C4-2B (cell line): ENCODE measurements around the gene ADAP1.

Experiments
- ZFX ChIP-seq: fragments of 450-650 bp; IDR thresholded peaks from 2 replicates; pipeline ENCODE4 v1.6.1; 2017
- TF ChIP-seq, protein P1 (sequence below): fragments of 450-650 bp; conservative IDR thresholded peaks from 2 replicates; pipeline ENCODE4 v1.5.1; 2017; ENCODE audit warnings: mild to moderate bottlenecking

DNA sequence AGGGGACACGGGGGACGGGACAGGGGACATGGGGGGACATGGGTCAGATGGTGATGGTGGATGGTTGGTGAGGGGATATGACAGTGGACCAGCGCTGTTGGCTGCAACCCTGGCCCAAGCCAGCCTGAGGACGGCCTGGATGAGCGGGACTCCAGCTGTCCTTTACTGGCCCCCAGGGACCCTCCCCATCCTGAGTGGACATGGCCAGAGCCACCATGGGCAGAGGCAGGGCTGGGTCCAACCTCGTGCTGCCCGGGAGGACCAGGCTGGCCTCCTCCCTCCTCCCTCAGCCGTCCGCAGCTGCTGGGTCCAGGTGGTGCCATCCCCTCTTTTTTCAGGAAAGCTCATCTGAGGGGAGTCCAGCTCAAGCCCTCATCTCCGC is 47.7 kb downstream of the ADAP1 start:
- TF ChIP-seq, protein P1, sequence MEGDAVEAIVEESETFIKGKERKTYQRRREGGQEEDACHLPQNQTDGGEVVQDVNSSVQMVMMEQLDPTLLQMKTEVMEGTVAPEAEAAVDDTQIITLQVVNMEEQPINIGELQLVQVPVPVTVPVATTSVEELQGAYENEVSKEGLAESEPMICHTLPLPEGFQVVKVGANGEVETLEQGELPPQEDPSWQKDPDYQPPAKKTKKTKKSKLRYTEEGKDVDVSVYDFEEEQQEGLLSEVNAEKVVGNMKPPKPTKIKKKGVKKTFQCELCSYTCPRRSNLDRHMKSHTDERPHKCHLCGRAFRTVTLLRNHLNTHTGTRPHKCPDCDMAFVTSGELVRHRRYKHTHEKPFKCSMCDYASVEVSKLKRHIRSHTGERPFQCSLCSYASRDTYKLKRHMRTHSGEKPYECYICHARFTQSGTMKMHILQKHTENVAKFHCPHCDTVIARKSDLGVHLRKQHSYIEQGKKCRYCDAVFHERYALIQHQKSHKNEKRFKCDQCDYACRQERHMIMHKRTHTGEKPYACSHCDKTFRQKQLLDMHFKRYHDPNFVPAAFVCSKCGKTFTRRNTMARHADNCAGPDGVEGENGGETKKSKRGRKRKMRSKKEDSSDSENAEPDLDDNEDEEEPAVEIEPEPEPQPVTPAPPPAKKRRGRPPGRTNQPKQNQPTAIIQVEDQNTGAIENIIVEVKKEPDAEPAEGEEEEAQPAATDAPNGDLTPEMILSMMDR: no peak
- TF ChIP-seq ZFX: no peak
